WTC11 (cell line): ENCODE results near the gene COL25A1.

Experiments
- ETV6 ChIP-seq: sonication (generic); formaldehyde crosslinking; IDR thresholded peaks from 2 replicates; pipeline ENCODE4 v1.8.1; 2022; ENCODE audit warnings: mild to moderate bottlenecking, missing genetic modification reagents
- ZBTB21 ChIP-seq: sonication (generic); formaldehyde crosslinking; IDR thresholded peaks from 2 replicates; pipeline ENCODE4 v1.8.1; 2023; ENCODE audit warnings: mild to moderate bottlenecking, missing genetic modification reagents, borderline replicate concordance
- TF ChIP-seq, protein P1 (sequence below): fragments of 200-600 bp; IDR thresholded peaks from 2 replicates; pipeline ENCODE4 v1.8.0; 2022; ENCODE audit warnings: antibody characterized with exemption
- TF ChIP-seq, protein P2 (sequence below): sonication (generic); formaldehyde crosslinking; IDR thresholded peaks from 2 replicates; pipeline ENCODE4 v1.8.0; 2022; ENCODE audit warnings: mild to moderate bottlenecking, missing genetic modification reagents
- TF ChIP-seq, protein P3 (sequence below): sonication (generic); formaldehyde crosslinking; IDR thresholded peaks from 2 replicates; pipeline ENCODE4 v1.8.1; 2022; ENCODE audit warnings: low read depth, missing genetic modification reagents, borderline replicate concordance
- TF ChIP-seq, protein P4 (sequence below): sonication (generic); formaldehyde crosslinking; IDR thresholded peaks from 2 replicates; pipeline ENCODE4 v1.8.1; 2022; ENCODE audit warnings: mild to moderate bottlenecking, moderate library complexity, missing genetic modification reagents
- TF ChIP-seq, protein P5 (sequence below): sonication (generic); formaldehyde crosslinking; IDR thresholded peaks from 2 replicates; pipeline ENCODE4 v1.8.1; 2022; ENCODE audit warnings: missing genetic modification reagents, borderline replicate concordance

DNA sequence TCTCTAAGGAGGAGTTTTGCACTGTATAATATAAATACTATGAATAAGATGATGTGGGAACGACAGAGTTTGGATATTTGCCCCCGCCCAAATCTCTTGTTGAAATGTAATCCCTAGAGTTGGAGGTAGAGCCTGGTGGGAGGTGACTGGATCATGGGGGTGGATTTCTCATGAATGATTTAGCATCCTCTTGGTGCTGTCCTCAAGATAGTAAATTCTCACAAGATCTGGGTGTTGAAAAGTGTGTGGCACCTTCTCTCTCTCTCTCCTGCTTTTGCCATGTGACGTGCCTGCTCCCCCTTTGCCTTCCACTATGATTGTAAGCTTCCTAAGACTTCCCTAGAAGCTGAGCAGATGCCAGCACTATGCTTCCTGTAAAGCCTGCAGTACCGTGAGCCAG lies 298.0 kb downstream of the COL25A1 start:
- TF ChIP-seq ETV6 (CRISPR knock-in tag) (no peak), ZBTB21 (CRISPR knock-in tag) (no peak)
- TF ChIP-seq, protein P1, sequence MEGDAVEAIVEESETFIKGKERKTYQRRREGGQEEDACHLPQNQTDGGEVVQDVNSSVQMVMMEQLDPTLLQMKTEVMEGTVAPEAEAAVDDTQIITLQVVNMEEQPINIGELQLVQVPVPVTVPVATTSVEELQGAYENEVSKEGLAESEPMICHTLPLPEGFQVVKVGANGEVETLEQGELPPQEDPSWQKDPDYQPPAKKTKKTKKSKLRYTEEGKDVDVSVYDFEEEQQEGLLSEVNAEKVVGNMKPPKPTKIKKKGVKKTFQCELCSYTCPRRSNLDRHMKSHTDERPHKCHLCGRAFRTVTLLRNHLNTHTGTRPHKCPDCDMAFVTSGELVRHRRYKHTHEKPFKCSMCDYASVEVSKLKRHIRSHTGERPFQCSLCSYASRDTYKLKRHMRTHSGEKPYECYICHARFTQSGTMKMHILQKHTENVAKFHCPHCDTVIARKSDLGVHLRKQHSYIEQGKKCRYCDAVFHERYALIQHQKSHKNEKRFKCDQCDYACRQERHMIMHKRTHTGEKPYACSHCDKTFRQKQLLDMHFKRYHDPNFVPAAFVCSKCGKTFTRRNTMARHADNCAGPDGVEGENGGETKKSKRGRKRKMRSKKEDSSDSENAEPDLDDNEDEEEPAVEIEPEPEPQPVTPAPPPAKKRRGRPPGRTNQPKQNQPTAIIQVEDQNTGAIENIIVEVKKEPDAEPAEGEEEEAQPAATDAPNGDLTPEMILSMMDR = no peak
- TF ChIP-seq, protein P2, sequence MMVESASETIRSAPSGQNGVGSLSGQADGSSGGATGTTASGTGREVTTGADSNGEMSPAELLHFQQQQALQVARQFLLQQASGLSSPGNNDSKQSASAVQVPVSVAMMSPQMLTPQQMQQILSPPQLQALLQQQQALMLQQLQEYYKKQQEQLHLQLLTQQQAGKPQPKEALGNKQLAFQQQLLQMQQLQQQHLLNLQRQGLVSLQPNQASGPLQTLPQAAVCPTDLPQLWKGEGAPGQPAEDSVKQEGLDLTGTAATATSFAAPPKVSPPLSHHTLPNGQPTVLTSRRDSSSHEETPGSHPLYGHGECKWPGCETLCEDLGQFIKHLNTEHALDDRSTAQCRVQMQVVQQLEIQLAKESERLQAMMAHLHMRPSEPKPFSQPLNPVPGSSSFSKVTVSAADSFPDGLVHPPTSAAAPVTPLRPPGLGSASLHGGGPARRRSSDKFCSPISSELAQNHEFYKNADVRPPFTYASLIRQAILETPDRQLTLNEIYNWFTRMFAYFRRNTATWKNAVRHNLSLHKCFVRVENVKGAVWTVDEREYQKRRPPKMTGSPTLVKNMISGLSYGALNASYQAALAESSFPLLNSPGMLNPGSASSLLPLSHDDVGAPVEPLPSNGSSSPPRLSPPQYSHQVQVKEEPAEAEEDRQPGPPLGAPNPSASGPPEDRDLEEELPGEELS (CRISPR knock-in tag) = no peak
- TF ChIP-seq, protein P3, sequence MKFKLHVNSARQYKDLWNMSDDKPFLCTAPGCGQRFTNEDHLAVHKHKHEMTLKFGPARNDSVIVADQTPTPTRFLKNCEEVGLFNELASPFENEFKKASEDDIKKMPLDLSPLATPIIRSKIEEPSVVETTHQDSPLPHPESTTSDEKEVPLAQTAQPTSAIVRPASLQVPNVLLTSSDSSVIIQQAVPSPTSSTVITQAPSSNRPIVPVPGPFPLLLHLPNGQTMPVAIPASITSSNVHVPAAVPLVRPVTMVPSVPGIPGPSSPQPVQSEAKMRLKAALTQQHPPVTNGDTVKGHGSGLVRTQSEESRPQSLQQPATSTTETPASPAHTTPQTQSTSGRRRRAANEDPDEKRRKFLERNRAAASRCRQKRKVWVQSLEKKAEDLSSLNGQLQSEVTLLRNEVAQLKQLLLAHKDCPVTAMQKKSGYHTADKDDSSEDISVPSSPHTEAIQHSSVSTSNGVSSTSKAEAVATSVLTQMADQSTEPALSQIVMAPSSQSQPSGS (CRISPR knock-in tag) = no peak
- TF ChIP-seq, protein P4, sequence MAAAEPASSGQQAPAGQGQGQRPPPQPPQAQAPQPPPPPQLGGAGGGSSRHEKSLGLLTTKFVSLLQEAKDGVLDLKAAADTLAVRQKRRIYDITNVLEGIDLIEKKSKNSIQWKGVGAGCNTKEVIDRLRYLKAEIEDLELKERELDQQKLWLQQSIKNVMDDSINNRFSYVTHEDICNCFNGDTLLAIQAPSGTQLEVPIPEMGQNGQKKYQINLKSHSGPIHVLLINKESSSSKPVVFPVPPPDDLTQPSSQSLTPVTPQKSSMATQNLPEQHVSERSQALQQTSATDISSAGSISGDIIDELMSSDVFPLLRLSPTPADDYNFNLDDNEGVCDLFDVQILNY = no peak
- TF ChIP-seq, protein P5, sequence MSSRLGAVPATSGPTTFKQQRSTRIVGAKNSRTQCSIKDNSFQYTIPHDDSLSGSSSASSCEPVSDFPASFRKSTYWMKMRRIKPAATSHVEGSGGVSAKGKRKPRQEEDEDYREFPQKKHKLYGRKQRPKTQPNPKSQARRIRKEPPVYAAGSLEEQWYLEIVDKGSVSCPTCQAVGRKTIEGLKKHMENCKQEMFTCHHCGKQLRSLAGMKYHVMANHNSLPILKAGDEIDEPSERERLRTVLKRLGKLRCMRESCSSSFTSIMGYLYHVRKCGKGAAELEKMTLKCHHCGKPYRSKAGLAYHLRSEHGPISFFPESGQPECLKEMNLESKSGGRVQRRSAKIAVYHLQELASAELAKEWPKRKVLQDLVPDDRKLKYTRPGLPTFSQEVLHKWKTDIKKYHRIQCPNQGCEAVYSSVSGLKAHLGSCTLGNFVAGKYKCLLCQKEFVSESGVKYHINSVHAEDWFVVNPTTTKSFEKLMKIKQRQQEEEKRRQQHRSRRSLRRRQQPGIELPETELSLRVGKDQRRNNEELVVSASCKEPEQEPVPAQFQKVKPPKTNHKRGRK (CRISPR knock-in tag) = no peak
